KG1 (cell line): ENCODE measurements around the gene TEAD3.

ENCODE experiments used
- DNase-seq: peaks from one replicate; lab custom pipeline; 2025; lab: John Stamatoyannopoulos, UW

The TEAD3 gene

DNA sequence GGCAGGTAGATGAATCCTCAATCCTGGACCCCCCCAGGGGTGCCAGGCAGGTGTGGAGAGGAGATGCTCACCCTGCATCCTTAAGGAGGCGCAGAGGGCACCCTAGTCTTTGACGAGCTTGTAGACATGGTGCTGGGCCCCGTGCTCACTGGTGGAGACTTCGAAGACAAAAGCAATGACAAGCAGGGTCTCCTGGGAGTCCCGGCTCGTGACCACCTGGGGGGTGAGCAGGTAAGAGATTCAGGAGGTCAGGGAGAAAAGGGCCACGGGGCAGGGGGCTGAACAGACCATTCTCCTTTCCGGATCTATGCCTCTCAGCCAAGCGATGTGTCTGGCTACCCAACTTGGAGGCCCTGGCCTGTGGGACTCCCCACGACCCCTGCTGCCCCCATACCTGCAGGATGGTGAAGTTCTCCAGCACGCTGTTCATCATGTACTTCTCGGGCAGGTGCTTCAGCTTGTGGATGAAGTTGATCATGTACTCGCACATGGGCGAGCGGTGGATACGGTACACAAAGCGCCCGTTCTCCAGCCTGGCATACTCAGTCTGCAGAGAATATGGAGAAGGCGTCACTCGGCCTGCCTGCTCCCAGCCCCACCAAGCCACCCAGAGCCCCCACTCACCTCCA lies 21.8 kb downstream of the TEAD3 start:
- no peak for DNase-seq

DNA sequence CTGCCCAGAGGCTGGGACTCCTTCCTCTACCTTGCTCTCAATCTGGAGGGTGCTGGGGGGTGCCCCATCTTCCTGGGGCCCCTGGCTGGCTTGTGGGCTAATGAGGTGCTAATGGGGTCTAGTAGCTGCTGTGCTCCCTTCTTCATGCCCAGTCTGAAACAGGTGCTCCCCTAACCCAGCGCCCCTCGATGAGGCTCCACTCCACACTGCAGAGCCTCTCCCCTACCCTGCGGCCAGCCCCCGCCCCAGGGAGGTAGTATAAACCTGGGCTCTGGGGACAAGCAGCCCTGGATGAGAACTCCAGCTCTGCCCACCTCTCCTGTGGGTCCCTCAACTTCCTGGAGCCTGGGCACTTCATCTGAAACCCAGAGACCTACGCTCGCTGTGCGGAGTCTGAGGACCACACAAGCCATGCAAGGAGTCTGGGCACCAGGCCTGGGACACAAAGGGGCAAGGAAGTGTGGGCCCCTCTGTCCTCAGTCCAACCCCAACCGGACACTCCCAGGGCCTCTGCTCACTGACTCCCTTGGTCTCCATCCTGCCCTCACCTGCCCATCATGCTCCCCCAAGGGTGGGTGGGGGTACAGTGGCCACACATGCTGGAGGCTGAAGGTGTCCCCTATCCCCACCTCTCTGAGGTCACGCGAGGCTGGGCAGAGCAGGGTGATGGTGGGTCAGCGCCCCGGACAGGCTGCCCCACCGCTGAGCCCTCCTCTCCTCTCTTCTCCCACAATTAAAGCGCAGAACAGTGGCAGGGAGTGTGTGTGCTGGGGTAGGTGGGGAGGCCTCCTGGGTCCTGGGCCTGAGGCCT lies 22.5 kb downstream of the TEAD3 start:
- DNase-seq, result no peak

DNA sequence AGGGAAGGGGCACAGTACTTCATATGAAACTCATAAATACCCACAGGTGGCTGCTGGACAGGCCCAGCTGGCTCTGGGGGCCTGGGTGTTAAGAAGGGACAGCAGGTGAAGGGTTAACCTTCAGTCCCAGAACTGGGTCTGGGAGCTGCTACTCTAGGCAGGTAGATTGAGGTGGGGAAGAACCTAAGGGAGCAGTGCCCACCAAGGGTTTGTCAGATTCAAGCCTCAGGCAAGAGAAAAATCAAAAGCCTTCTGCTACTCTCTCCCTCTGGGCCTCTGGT lies 23.1 kb downstream of the TEAD3 start:
- DNase-seq, result no peak

DNA sequence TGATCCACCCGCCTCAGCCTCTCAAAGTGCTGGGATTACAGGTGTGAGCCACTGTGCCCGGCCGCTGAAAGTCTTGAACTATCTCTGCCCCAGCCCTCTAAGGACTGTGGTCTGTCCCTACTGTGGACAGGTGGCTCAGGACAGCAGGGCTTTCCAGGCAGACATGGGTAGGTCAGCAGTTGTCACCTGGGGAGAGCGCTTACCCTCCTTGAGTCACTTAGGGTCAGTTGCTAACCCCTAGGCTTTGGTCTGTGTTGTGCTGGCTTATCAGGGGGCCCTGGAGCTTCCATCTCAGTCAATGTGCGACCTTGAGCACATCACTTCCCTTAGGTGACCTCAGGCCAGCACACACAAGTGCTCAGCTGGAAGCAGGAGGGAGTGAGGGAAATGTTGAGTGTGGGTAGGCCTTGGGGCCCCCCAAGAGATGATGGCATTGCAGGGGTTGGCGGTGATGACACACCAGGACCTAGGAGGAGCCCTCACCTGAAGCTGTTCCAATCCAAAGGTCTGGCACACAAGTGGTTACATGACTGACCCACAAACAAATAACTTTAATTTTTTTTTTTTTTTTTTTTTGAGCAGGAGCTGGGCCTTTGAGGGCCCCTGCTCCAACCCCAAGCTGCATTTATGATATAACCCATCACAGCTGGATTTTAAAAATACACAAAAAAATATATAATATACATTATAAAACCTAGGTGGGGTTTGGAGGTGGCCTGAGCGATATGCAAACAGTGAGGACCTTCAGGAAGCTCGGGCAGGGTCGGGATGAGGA lies 23.6 kb downstream of the TEAD3 start:
- no peak for DNase-seq

DNA sequence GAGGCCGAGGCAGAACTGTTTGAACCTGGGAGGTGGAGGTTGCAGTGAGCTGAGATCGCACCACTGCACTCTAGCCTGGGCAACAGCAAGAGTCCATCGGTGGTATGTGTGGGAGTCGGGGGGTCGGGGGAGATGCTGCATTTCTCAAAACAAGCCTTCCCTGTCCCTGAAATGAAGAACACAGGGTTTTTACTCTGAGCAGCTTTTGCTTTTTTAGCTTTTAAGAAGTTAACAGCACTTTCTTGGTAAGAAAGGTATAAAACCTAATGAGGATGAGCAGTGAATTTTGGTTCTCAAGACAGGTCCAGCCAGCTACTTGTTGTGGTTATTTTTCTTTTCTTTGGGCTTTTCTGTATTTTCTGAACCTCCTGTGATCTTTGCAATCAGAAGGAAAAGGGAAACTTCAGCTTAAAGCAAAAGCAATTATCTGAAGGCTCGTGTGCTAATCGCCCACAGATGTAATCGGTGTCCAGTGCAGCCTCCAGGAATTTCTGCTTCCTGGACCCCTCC lies 25.0 kb downstream of the TEAD3 start:
- DNase-seq, result no peak

DNA sequence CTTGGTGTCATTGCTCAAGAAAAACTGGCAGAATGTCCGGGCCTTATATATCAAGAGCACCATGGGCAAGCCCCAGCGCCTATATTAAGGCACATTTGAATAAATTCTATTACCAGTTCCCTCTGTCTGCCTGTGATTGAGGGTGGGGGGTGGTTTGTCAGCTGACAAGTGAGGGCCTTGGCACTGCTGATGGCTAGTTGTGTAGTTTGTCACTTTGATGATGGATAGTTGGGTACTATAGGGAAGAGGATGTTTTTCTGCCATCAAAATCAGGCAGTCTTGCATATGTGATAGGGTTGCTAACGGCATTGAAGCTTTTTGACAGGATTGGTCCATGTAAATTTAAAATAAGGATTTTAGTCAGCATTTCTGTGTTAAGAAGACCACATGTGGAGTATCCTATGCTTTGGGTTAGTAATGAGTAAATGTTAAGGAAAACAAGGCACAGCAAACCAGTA lies 26.2 kb downstream of the TEAD3 start:
- no peak for DNase-seq

DNA sequence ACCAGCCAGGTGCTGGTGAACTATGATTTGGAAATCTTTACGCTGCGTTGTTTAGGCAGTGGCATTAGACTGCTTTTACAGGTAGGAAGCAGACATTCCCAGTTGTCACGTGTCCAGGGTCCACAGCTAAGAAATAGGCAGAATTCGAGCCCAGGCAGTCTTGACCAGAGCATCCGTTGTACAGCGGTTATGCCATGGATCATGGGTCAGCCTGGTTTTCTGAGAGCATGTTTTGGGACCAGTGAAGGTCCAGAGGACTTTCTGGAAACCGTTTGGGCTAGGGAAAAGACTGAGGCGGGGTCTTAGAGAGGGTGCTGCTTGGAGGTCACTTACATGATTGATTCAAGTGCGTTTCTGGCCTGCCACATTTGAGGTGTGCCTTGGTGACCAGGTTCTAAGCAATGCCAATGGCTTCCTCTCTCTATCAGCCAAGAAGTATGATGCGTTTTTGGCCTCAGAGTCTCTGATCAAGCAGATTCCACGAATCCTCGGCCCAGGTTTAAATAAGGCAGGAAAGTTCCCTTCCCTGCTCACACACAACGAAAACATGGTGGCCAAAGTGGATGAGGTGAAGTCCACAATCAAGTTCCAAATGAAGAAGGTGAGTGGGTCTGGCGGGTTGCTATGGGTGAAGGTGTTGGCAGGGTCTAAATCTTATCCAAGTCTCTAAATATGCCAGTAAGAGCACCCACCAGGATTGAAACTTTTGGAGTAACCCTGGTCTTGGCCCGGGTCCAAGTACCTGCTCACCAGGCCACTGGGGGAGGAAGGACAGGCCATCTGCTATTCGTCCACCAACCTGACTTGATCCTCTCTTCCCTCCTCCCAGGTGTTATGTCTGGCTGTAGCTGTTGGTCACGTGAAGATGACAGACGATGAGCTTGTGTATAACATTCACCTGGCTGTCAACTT lies 26.9 kb downstream of the TEAD3 start:
- DNase-seq, result no peak

DNA sequence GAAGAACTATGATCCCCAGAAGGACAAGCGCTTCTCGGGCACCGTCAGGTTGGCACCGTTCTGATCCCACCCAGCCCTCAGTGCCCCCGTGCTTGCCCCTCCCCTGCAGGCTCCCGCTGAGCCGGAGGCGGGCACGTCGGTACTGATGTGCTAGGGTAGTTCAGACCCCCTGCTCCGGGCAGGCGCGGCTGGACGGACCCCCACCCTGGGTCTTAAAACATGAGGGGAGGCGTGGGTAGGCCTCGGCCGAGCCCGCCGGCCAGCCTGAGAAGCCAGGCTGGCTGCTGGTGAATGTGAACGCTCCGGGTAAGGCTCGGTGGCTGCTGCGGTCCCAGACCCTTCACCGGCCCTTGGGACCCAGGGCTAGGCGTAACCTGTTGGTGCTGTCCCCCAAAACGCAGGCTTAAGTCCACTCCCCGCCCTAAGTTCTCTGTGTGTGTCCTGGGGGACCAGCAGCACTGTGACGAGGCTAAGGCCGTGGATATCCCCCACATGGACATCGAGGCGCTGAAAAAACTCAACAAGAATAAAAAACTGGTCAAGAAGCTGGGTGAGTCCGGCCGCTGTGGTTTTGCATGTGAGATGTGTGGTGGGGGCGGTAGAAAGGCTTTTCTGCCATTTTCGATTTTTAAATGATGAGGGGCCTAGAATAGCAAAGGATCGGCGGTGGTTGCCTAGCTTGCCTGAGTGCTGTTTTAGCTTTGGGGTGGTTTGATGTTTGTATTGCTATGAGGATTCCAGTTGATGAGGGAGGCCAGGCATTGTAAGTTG lies 27.7 kb downstream of the TEAD3 start:
- DNase-seq, result no peak

DNA sequence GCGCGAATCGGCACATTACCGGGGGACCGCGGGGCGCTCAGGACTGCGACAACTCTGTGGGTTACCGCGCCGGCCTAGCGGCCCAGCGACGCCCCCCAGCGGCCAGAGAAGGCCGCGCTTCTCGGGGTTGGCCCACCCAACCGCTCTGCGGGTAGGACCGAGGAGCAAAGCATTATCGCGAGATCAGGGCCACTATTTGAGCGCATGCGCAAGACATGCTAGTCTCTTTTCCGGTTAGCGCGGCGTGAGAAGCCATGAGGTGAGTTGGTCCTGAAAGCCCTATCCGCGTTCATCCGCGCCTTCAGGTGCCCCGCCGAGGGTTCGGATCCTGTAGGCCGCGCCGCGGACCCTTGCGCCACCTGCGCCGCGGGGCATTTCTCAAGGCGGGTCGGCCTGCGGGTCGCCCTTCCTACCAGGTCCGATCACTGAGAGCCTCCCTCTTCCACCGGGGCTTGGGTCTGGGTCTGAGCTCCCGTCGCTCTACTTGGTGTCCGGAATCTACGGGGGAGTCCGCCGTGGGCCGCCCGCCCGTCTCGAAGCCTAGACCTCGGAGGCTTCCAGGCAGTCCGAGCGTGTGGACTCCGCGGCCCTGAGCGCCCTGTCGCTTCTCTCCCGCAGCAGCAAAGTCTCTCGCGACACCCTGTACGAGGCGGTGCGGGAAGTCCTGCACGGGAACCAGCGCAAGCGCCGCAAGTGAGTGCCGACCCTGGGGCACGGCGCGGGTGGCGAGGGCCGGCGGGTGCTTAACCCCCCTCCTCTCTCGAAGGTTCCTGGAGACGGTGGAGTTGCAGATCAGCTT lies 28.5 kb downstream of the TEAD3 start, which contains the start of gene RPL10A:
Gene RPL10A, plus strand, starts transcription at position 221 of the 799 bp plus-strand sequence. Its CDS starts 34 bp downstream, at position 255.
- peak; percentile 91 for DNase-seq

DNA sequence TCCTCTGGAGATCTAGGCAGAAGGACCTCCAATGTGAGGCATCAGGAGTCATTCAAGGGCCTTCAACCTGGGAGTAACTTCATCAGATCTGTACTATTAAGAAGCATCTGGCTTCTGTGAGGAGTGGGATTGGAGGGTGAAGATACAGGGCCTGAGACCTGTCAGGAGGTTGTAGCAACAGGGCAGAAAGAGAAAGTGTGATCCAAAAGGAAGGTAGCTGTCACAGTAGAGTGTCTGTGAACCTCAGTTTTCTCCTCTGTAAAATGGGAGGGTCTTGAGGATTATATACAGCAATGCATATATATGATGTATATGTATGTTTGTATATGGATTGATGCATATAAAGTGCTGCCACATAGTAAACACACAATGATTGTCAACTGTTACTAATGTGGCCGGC lies 31.2 kb downstream of the TEAD3 start:
- no peak for DNase-seq

DNA sequence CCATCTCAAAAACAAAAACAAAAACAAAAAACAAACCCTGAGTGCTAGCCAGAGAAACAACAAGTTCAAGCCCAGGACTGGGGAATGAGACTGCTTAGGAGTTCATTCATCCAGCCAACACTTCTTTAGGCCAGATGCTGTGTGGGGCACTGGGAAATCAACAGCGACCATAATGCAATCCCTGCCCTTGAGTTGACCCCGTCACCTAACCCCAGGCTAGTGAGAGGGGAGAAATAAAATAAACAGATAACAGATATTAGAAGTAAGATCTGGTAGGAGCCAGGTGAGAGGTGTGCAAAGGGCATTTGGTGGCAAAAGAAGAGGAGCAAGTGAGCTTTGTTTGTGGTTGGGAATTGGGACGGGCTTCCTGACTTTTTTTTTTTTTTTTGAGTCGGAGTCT lies 33.6 kb downstream of the TEAD3 start:
- DNase-seq, result no peak

DNA sequence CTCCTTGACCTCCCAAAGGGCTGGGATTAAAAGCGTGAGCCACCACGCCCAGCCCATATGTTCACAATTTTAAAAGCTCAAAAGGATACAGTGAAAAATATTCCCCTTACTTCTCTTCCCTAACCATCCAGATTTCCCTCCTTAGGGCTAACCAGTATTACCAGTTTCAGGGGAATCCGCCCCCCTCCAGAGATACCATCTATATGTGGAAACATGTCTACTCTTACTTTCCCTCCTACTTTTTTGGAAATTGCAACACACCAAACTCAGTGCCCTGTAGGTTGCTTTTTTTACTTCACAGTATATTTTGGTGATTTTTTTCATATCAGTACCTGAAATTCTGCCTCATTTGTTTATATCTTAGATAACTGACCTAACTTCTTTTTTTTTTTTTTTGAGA lies 35.6 kb downstream of the TEAD3 start:
- DNase-seq, result no peak

DNA sequence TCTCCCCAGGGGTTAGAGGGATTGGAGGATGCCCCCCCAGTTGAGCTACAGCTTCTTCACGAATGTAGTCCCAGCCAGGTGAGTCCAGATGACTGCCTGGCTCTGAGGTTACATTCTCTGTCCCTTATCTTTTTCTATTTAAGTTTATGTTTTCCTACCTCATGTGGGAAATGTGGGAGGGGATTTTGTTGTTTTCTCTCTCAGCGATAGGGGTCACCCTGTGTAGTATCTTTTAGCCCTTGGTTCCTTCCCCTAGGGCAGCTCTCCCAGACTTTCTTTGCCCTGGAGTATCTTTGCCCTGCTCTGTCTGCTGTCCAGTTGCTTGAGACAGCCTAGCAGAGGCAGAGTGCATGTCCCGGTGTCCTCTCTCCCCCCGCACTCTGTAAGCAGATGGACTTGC lies 39.0 kb downstream of the TEAD3 start:
- no peak for DNase-seq

DNA sequence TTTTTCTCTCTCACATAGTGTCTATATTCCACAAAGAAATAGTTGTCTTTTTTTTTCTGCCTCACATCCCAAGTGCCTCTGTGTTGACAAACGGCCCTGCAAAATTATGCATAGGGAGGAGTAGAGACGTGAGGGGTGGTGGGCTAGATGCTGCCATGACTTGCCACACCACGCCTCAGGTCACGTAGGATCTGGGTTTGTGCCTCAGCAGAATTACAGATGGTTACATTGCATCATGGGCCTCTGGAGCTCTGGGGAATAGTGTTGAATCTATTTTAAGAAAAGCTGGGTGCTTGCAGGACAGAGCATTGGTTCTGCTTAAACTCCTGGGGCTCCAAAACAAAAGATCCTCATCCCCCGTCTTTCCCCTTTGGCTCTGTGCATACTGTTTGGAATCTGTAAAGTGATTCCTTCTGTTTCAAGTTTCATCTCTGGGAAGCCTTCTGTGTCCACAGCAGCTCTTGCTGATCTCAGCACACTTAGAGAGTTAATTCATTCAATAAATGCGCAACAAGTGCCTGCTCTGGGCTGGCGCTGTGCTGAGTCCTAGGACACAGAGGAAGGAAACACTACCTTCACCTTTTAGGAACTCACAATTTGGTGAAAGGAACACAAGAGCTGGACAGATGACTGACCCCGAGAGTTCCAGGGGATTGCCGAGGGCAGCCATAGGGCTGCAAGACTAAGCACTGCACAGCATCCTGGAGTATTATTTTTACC lies 42.3 kb downstream of the TEAD3 start:
- DNase-seq, result no peak

DNA sequence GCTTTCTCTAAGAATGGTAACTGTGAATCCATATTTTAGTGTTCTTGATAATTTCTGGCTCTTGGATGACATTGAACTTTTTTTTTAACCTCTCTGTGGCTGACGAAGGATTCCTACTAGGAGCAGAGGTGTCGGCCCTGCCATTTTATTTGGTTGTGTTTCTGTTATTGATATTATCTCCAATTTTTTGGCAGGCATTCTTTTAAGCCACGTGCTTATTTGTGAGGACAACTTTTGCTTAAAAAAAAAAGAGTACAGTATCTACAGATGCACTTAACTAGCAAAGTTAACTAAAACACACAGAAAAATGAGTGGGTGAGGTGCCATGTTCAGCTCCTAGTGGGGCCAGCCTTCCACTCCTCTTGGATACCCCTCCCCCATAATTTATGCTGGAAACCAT lies 43.6 kb downstream of the TEAD3 start:
- no peak for DNase-seq

DNA sequence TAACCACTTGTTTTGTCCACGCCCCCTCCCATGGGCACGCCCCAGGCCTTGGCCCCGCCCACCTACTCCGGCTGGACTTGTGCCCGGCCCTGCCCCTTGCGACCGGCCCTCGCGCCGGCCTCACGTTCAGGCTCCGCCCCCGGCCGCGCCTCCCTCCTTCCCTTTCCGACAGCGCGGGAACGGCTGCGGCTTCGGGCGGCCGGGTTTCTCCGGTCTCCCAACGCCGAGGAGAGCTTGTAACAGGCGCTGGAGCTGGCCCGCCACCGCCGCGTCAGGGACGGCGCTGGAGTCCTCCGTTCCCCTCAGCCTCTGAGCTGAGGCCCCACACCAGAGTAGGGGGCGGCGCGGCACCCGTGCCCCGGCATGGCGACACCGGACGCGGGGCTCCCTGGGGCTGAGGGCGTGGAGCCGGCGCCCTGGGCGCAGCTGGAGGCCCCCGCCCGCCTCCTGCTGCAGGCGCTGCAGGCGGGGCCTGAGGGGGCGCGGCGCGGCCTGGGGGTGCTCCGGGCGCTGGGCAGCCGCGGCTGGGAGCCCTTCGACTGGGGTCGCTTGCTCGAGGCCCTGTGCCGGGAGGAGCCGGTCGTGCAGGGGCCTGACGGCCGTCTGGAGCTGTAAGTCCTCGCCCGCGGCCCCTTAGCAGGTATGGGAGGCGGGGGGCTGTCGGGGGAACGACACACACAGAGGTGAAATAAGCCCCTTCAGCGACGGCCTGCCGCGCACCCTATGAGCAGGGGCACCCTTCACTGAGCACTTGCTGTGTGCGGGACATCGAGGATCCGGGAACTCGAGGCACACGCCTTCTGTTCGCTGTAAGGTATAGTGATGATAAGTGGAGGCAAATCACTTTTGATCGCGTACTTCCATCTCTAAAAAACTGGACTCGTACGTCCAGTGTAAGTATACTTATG lies 44.4 kb downstream of the TEAD3 start, which contains the start of gene FANCE:
Gene FANCE, plus strand, starts transcription at position 156 of the 908 bp plus-strand sequence. Its CDS starts 208 bp downstream, at position 364.
- DNase-seq, result peak; percentile 73

DNA sequence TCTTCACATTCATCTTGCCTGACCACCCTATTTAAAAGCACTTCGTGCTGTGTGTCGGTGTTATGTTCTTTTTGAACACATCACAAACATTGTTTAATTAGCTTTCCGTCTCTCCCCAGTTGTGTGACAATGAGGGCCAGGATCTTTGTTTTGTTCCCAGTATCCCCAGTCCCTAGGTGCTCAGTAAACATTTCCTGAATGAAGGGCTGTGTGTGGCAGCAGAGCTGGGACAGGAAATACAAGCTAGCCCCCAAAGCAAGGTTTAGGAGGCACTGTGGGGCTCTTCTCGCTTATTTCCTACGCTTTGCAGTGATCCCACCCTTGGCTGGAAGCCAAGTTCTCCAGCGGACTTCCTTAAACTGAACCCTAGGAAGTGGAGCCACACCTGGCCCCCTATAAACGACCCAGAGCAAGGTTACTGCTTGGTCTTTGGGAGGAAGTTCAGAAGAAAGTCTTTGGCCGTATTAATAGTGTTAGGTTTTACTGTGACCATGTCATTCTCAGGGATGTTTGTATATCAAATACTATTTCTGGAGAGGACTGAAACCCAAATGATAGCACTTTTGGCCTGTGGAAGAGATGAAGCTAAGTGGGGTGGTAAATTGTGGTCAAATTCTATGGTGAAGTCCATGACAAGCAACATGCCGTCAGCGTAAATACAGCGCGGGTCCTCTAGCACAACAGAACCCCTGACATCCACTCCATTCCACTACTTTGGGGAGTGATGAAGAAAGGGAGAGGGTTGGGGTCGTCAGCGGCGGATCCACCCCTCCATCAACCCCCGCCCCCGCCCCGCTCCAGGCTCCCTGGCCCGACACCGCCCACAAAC lies 45.3 kb downstream of the TEAD3 start:
- no peak for DNase-seq
